GM12878 (cell line): ENCODE data around the gene TIFAB. TPM values are rescaled to one million over a fixed set of nuclear protein-coding genes. Genes with fewer than 3 reads are reported as not detected.

Source experiments
- ATAC-seq: fragments of 200-7000 bp; cut with Tn5 transposase; 3 replicates; pipeline ENCODE4 v1.9.1; 2020; ENCODE audit warnings: mild to moderate bottlenecking, moderate library complexity
- BruUV-seq: library from RNA; stranded (reverse); fragments of 400-500 nt; replicated peaks from 2 replicates; lab custom pipeline; 2021; lab: Mats Ljungman, UMichigan
- CTCF ChIA-PET: fragments of 300-600 bp; sonication (Branson Sonifier 250); formaldehyde crosslinking; extraction: SDS; loops from one replicate; lab custom pipeline; 2021; ENCODE audit warnings: inconsistent platforms; lab: Yijun Ruan, JAX
- POLR2A ChIA-PET: fragments of 350-600 bp; formaldehyde crosslinking; extraction: SDS; loops from one replicate; lab custom pipeline; 2021; ENCODE audit warnings: inconsistent platforms; lab: Charles Lee
- RAD21 ChIA-PET: fragments of 300-600 bp; sonication (Branson Sonifier 250); formaldehyde crosslinking; loops from one replicate; lab custom pipeline; 2023; ENCODE audit warnings: antibody characterized with exemption; ENCODE audit not compliant: unreplicated experiment; lab: Charles Lee
- SMC1A ChIA-PET: fragments of 300-600 bp; sonication (Branson Sonifier 250); formaldehyde crosslinking; loops from one replicate; lab custom pipeline; 2023; ENCODE audit not compliant: unreplicated experiment, uncharacterized antibody; lab: Charles Lee
- DNase-seq: peaks from one replicate; pipeline ENCODE4 v3.0.0-alpha.2; 2011; ENCODE audit warnings: low read depth, low spot score
- FAIRE-seq: peaks from 3 replicates; lab custom pipeline; 2011; peaks lifted over from hg19 to GRCh38; lab: Jason Lieb, UNC
- H2AFZ ChIP-seq: 2 replicates; pipeline ENCODE4 v1.6.0; 2011; ENCODE audit warnings: low read depth, low read length, control low read depth; ENCODE audit not compliant: control insufficient read depth
- H3K27ac ChIP-seq: 2 replicates; pipeline ENCODE4 v1.5.1; 2011; ENCODE audit warnings: control low read depth; ENCODE audit not compliant: control insufficient read depth, insufficient read depth
- H3K27me3 ChIP-seq, 2 experiments: replicated peaks in 1 of 2; 2 replicates each; pipeline versions ENCODE4 v1.6.0 to v1.6.1; 2011; ENCODE audit warnings: low read length in 1 of 2; ENCODE audit not compliant: control insufficient read depth in 2 of 2, insufficient read depth in 2 of 2
- H3K36me3 ChIP-seq, 2 experiments: 2 replicates each; pipeline ENCODE4 v1.5.1; 2011; ENCODE audit warnings: low read length in 1 of 2; ENCODE audit not compliant: control insufficient read depth in 2 of 2, insufficient read depth in 2 of 2
- H3K4me1 ChIP-seq: 2 replicates; pipeline ENCODE4 v1.6.1; 2011; ENCODE audit warnings: mild to moderate bottlenecking, low read length, moderate library complexity, mixed read lengths; ENCODE audit not compliant: control insufficient read depth, insufficient read depth
- H3K4me2 ChIP-seq: 2 replicates; pipeline ENCODE4 v1.6.0; 2011; ENCODE audit warnings: control low read depth; ENCODE audit not compliant: control insufficient read depth, insufficient read depth
- H3K4me3 ChIP-seq: fragments of 200-600 bp; sonication (generic); 2 replicates; pipeline ENCODE4 v1.5.1; 2016
- H3K79me2 ChIP-seq: 2 replicates; pipeline ENCODE4 v1.6.0; 2011; ENCODE audit warnings: low read length; ENCODE audit not compliant: control insufficient read depth, insufficient read depth
- H3K9ac ChIP-seq: 2 replicates; pipeline ENCODE4 v1.8.0; 2011; ENCODE audit warnings: low read length, control low read depth, mixed read lengths; ENCODE audit not compliant: control insufficient read depth, insufficient read depth
- H3K9me3 ChIP-seq: replicated peaks from 3 replicates; pipeline ENCODE4 v1.5.1; 2011; ENCODE audit warnings: mild to moderate bottlenecking, low read length; ENCODE audit not compliant: control insufficient read depth, insufficient read depth
- H4K20me1 ChIP-seq: 2 replicates; pipeline ENCODE4 v1.6.0; 2011; ENCODE audit not compliant: control insufficient read depth, insufficient read depth
- BCL11A ChIP-seq: IDR thresholded peaks from 2 replicates; pipeline ENCODE4 v1.6.1; 2011; ENCODE audit warnings: low read depth, low read length
- BCLAF1 ChIP-seq: fragments of 450-650 bp; IDR thresholded peaks from 2 replicates; pipeline ENCODE4 v1.6.1; 2017; ENCODE audit warnings: antibody characterized with exemption, mild to moderate bottlenecking, moderate library complexity
- EP300 ChIP-seq, 2 experiments: fragments of 150-350 bp in 1 of 2; IDR thresholded peaks; 2 replicates each; pipeline ENCODE4 v1.6.1; 2011 to 2012; ENCODE audit warnings: low read depth in 2 of 2, low read length in 2 of 2, borderline replicate concordance in 1 of 2, improper control_type of control experiment in 1 of 2, inconsistent platforms in 1 of 2; ENCODE audit not compliant: control insufficient read depth in 1 of 2
- FOXM1 ChIP-seq: IDR thresholded peaks from 2 replicates; pipeline ENCODE4 v1.6.1; 2012; ENCODE audit warnings: low read depth, mild to moderate bottlenecking, inconsistent platforms, low read length, moderate library complexity
- IKZF2 ChIP-seq, 2 experiments: fragments of 450-650 bp; IDR thresholded peaks; 2 replicates each; pipeline ENCODE4 v1.6.1; 2017; ENCODE audit warnings: mild to moderate bottlenecking in 2 of 2, moderate library complexity in 2 of 2
- PML ChIP-seq: IDR thresholded peaks from 2 replicates; pipeline ENCODE4 v1.6.1; 2012; ENCODE audit warnings: low read length, inconsistent platforms
- RELA ChIP-seq: fragments of 450-650 bp; IDR thresholded peaks from 2 replicates; pipeline ENCODE4 v1.8.0; 2014; ENCODE audit warnings: borderline replicate concordance; ENCODE audit not compliant: partially characterized antibody
- RFX5 ChIP-seq: IDR thresholded peaks from 2 replicates; pipeline ENCODE4 v1.6.1; 2011; ENCODE audit warnings: low read depth, low read length, improper control_type of control experiment
- USF2 ChIP-seq: IDR thresholded peaks from 2 replicates; pipeline ENCODE4 v1.6.1; 2011; ENCODE audit warnings: low read depth, low read length, improper control_type of control experiment, borderline replicate concordance
- ZBTB11 ChIP-seq: fragments of 450-650 bp; formaldehyde crosslinking; IDR thresholded peaks from 2 replicates; pipeline ENCODE4 v1.5.0; 2022; ENCODE audit warnings: mild to moderate bottlenecking, missing genetic modification characterization
- ZNF217 ChIP-seq: fragments of 450-650 bp; IDR thresholded peaks from 2 replicates; pipeline ENCODE4 v1.6.1; 2017; ENCODE audit warnings: antibody characterized with exemption, mild to moderate bottlenecking
- ZZZ3 ChIP-seq: IDR thresholded peaks from 2 replicates; pipeline ENCODE4 v1.6.1; 2011; ENCODE audit warnings: low read depth; ENCODE audit not compliant: control insufficient read depth, insufficient read length
- WGBS: methylation state at CpG from one replicate; pipeline ENCODE4 v1.1.6; 2016; ENCODE audit warnings: low lambda C conversion rate; ENCODE audit not compliant: insufficient replicate concordance, insufficient coverage; ENCODE audit errors: missing lambda C conversion rate; 5-methylcytosine and 5-hydroxymethylcytosine counted together
- in situ Hi-C: fragments of 300-500 bp; cut with MboI; formaldehyde crosslinking; loops from 9 replicates; pipeline ENCODE4 v1.14.3; 2018; ENCODE audit warnings: mixed read lengths
- intact Hi-C: fragments of 100-400 bp; cut with micrococcal nuclease; formaldehyde crosslinking; loops from one replicate; pipeline ENCODE4 v1.14.2; 2022; ENCODE audit not compliant: unreplicated experiment
- polyA plus RNA-seq, 11 experiments: library from polyadenylated mRNA; depleted of rRNA in 4 of 11; unstranded in 6 of 11; stranded (reverse) in 5 of 11; fragments of >200 nt; fragmentation: Nextera tagmentation in 4 of 11; fragmentation: Illumina TruSeq in 1 of 11; extraction: Ambion mirVana in 4 of 11; extraction: Trizol in 1 of 11; gene quantifications; 1 replicate in 1 of 11; 2 replicates in 10 of 11; pipeline versions ENCODE4 v1.2.1 to v1.2.3, GENCODE V29; 2011 to 2016; ENCODE audit warnings: inconsistent platforms in 2 of 11, missing spikeins in 2 of 11, low read depth in 1 of 11
- total RNA-seq, 4 experiments: library from RNA; depleted of rRNA in 3 of 4; stranded (reverse); fragments of >200 nt in 3 of 4; fragmentation: Illumina TruSeq in 1 of 4; extraction: Trizol in 1 of 4; gene quantifications; 2 replicates each; pipeline versions ENCODE4 v1.2.1 to v1.2.3, GENCODE V29; 2013 to 2021

TIFAB gene
- total and polyA plus RNA-seq, 10 of the 15 experiments (the other 5 are each of a cell fraction or from before 2014, with no cell fraction given), result not detected

GRCh38 chr5:135478938-135479337, 26.8 kb upstream of the TIFAB start (continued):
- no peak for TF ChIP-seq ZBTB11 (CRISPR knock-in tag)
- TF ChIP-seq RFX5, result no peak
- no peak for TF ChIP-seq BCL11A
- TF ChIP-seq EP300 (IDR thresholded peaks at IDR 0.05; ENCODE audit: borderline replicate concordance in 1 of 2, control insufficient read depth in 1 of 2, low read depth in 2 of 2, low read length in 2 of 2), result no peak
- TF ChIP-seq ZNF217, result no peak

- Histone ChIP-seq H3K79me2 (no peaks in the 10 kb centered on the region), H4K20me1 (no peaks in the 10 kb centered on the region), H2AFZ (no peak overlapping the region), H3K9me3 (no peaks in the 10 kb centered on the region), H3K27ac (no peak overlapping the region), H3K4me3 (no peak overlapping the region), H3K4me1 (no peaks in the 10 kb centered on the region), H3K9ac (no peak overlapping the region), H3K36me3 (no peaks in the 10 kb centered on the region), H3K4me2 (no peak overlapping the region), H3K27me3 (peaks cover 0 to 6% of the 10 kb centered on the region in 2 experiments; a peak in 3 of 4 replicates)
- ATAC-seq (no peak), FAIRE-seq (no peak), DNase-seq (no peak)
- WGBS, result 31% methylated on average over 14 of the region's 14 CpGs
- SMC1A ChIA-PET, result interaction anchor here (0.7 kb wide), 1 partner anchor 13 kb away, joined by 3 read pairs; no protein-coding TSS in a partner anchor
- no TSS peak for BruUV-seq
- in situ Hi-C loops (no loop called here), intact Hi-C loops (no loop called here)
- RAD21 ChIA-PET, result no interaction called here
- CTCF ChIA-PET, result interaction anchor here (0.8 to 2.7 kb wide), 3 partner anchors 20 to 89 kb away, joined by 3 to 12 read pairs (median 3); no protein-coding TSS in a partner anchor
- POLR2A ChIA-PET, result no interaction called here
- TF ChIP-seq IKZF2 (IDR thresholded peaks at IDR 0.05), result no peak
- no peak for TF ChIP-seq RELA
- TF ChIP-seq PML, result no peak
- no peak for TF ChIP-seq BCLAF1
- no peak for TF ChIP-seq ZZZ3
- TF ChIP-seq FOXM1, result no peak
- TF ChIP-seq USF2, result no peak
These were observed 25.5 kb upstream of the TIFAB start for GRCh38 chr5:135477613-135478066.
